Hypothalamus (tissue), 51 donors: ENCODE data around the gene CDPF1.

Experiments used
- DNase-seq, 51 donors: peaks; one replicate each; lab custom pipeline; 2025; lab: John Stamatoyannopoulos, UW

The CDPF1 gene

DNA sequence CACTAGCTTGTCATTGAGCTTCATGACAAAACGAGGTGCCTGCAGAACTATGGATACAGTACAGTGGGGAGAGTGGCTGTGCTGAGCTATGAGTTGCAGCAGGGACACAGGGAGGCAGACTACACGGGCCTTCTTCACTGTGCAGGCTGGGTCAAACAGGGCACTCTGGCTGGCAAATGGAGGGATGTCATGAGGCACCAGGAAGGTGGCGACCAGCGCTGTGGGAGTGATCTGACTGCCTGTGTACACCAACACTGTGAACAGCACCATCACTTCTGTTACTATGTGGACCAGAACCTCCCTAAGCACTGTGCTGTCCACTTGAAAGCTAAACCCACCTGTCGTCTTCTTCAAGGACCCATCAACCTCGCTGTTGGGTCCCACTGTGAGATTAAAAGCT, 9.9 kb upstream of the CDPF1 start:
- DNase-seq: no peak

DNA sequence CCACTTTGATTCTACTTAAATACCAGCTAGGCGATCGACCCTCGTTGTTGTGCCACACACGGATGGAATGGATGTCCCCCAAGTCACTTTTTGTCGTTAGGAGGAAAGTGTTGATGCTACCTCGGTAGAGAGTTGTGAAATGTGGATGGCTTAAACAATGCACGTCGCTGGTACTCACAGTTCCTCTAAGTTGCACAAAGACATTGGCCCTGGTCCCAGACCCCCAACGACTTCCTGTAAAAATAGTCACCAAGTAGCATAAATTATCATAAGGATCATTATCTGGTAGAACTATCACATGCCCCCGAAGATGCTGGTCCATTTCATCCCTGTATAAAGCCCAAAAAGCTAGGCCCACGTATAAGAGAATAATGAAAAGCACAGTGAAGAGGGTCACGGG, 9.3 kb upstream of the CDPF1 start:
- DNase-seq: no peak

DNA sequence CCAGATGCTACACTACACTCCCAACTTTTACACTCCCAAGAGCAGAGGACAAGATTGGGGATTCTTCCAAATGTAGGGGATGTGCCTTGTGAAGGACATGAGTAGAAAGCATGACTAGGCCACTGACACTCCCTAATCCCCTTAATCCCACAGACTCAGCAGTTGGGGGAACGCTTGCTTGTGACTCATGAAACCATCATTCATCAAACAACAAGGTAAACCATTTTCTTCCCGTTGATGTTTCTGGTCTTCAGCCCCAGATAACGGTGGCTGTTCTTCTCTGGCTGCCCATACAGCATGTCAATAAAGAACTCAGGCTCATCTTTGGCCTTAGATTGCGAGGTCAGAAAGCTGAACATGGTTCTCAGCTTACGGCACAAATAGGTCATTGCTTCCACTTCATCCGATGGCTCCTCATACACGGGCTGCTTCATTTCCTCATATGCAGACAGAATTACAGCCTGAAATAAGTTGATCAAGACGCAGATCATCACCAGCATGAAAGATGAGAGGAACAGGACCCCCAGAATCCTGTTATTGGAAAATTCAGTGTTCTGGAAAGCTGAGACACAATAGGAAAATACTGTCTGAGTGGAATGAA, 6.4 kb upstream of the CDPF1 start:
- no peak for DNase-seq

DNA sequence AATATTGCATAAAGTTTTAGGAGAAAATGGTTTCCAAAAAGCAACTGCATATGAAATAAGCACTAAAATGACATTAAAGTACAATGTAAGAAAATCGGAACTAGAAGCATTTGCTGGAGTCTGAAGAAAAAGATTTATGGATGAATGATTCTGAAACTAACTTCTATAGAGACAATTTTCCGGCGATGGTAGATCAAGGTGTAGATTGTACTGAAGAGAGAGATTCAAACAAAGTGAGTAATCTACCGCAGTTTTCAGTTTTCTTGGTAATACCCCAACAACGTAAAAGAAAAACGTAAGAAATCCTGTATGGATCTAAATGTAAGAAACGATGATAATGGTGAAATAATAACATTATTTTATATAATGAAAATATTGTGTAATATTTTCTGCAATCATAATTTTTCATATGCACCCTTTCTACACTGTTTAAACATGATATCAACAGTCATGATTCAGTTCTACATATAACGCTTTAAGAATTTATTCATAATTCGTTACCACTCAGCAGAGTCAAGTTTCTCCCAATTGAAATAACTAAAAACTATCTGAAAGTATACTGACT, 1.8 kb upstream of the CDPF1 start:
- no peak for DNase-seq

DNA sequence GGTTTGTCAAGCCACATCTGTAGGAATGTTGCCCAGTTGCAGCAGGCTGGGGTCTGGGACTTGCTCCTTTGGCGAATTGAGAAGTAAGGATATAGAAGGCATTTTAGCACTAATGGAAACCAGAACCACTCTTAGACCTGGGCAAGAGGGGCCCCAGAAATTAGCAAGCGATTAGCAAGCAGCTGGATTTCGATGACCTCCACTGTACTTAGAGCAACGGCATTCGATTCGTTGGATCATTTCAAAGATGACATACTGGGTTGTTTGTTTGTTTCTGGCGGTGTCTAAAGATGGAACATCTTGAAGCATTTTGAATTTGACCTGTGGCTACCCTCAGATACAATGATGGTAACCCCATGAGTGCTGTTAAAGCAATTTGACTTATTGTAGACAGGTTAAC, 1.2 kb upstream of the CDPF1 start:
- DNase-seq: no peak

DNA sequence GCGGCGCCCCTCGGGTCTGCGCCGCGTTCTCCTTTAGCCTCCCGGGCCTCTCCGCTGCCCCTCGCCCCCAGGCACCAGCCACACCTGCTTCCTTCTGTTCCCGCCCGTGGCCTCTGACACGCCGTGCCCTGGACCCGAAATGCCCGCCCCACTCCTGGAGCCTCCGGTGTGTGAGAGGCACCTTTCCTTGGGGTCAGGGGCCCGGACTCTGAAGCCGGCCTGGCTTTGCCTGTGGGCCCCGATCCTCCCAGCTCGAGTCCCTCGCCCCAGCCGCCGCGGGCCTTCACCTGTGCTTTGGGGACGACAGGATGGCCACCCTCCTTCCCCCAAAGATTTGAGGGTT, 661 bp upstream of the CDPF1 start:
- no peak for DNase-seq

DNA sequence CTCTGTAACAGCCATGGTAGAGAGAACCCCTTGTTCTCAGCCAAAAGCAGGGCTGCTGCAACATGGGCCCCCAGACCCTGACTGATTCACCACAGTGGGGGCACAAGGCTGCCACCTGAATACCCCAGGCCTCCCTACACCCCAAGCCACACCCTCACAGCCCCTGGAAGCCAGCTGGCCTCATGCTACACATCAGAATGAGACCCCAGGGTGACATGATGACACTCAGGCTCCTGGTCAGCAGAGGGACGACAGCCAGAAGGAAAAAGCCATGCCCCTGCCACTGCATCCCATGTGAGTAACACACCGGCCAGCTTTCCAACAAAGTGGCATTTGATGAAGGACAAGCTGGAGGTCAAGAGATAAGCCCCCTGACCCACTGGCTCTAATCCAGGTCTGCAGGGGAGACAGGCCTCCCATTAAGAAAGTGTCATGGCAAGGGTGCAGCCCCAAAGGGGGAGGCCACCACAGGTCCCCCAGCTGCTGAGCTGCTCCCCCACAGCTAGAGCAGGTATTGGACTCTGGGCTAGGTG, 2.6 kb downstream of the CDPF1 start:
- DNase-seq: no peak

DNA sequence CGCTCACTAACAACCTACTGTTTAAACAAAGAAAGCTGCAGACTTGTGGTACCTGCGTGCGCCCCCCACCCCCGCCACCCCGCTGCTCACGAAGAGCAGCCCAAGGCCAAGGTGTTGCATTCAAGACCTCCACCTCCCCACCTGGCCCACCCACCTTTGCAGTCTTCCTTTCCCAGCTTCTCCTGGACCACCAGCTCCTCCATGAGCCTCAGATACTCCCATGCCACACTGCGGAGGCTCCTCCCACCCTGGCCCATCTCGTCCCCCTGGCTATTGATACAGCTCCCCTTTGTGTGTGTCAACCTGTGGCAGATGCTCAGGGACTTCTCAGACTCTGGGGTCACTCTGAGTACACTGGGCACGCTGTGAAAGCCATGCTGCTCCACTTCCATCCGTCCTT, 3.9 kb downstream of the CDPF1 start:
- DNase-seq: no peak

DNA sequence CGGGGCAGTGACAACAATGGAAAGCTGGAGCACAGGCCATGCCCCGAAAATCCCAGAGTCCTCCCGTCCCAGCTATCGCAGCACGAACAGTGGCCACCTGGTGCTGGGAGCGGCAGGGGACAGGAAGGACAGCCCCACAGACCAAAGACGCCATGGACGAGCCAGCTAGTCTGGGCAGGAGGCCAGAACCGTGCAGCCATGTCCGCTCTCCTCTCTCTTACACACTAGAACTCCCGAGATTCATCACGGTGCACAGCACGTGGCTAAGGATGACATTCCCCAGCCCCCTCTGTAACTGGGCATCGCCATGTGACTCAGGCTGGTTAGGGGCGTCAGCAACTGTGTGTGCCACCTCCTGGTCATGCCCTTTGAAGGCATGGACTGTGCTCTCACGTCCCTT, 4.6 kb downstream of the CDPF1 start:
- DNase-seq: peak in 31 of 51 donors; percentile 11 to 72 (median 43)

DNA sequence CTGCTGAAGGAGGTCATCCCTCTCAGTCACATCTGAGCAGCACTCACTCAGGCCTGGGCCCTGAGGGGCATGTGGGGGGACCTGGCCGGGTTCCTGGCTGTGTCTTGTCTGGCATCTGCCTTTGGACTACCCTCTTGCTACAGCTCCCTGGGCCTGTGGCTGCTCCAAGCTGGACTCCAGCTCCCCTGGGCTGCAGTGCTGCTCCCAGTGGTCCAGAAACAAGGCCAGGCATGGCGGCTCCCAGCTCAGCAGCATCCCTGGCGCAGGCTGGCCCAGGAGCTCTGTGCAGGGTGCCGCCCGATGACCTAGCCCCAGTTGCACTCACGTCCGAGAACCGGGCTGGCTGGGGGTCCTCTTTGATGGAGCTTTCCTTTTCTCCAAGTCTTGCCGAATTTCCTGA, 5.3 kb downstream of the CDPF1 start:
- DNase-seq: no peak

DNA sequence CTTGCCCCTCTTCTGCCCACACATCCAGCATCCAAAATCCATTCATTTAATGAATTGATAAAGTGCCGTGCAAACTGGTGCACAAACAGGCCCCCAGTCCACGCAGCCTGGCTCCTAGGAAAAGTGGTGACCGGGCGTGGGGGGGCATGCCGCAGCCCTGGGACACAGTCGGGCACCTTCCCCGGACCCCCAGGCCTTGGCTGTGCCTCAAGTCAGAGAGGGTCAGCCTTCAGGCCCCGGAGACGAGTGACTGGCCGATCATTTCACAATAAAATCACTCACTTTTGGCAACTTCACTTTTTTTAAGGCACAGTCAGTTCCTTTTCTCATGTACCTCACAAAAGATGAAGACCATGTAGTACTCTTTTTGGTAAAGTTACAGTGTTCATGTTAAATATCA, 8.0 kb downstream of the CDPF1 start:
- no peak for DNase-seq

DNA sequence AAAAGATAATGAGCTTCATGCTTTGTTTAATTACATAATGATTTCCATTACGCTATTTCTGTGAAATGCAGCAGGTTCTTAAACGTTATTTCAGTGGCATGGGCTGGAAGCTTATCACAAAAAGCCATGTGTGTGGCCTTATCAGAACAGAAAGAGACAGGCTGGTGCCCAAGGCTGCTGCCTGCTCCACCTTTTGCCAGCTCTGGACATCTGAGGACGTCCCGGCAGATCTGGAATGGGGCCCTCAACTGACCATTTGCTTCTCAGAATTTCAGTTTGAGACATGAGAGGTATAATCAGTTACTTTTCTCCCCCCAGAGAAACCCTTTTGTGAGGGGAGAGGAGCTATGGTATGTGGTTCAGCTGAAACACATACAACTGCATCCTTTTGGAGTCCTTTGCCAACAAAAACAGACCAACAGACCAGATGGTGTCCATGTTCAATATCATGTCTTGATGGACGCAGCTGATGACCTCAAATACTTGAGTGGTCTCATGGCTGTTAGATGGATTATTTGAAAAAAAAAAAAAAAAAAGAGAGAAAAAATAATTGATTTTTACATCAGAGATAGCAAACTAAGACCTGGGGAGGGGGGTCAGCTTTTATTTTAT, 8.6 kb downstream of the CDPF1 start:
- no peak for DNase-seq

DNA sequence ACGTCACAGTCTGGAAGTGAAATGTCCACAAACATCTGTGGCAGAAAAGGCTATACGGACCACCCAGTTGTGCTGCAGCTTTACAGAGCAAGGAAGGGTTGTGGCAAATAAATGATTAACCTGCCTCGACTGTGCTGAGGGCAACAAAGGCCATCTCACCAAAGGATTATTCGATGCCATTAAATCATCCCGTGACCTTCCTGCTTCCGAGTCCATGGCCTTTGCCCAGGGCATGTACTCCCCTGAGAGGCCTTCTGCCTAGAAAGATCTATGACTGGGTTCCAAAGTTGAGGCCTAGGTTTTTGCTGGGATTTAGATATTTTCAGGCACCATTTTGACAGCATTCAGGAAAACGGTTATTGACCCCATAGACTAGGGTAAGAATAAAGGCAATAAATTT, 9.2 kb downstream of the CDPF1 start:
- DNase-seq: no peak

DNA sequence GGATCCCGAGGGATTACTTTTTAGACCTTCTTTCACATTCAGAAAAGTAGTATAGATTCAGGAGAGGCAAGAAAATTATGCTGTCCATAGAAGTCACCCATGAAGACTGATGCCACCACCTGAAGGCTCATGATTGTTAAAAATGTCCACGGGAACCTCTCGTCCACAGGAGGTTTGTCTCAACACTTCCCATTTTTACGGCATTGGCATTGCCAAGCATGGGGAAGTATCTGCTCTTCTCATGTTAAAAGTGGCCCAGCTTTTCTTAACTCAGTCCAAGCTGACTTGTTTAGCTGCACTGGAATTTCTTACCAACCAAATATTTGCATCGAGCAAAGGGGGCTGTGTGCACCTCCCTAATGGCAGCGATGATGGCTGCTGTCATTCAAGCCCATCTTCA, 9.6 kb downstream of the CDPF1 start:
- DNase-seq: no peak

DNA sequence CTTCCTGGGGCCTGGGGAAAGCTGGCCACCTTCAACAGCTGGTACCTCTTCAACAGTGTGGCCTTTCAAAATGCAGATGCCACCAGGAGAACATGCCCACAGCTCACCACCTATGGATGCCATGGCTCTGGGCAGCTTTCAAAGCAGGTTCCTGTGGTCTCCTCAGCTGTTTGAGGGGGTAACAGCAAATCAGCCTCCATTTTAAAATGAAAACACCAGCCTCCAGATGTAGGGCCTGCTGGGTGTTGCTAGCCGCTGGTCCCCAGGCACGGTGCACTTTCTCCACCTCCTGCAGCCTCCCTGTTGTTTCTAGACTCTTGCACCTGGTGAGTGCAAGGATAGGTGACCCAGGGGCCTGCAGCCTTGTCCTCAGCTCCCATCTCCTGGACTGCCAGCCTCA, 10.0 kb downstream of the CDPF1 start:
- no peak for DNase-seq

DNA sequence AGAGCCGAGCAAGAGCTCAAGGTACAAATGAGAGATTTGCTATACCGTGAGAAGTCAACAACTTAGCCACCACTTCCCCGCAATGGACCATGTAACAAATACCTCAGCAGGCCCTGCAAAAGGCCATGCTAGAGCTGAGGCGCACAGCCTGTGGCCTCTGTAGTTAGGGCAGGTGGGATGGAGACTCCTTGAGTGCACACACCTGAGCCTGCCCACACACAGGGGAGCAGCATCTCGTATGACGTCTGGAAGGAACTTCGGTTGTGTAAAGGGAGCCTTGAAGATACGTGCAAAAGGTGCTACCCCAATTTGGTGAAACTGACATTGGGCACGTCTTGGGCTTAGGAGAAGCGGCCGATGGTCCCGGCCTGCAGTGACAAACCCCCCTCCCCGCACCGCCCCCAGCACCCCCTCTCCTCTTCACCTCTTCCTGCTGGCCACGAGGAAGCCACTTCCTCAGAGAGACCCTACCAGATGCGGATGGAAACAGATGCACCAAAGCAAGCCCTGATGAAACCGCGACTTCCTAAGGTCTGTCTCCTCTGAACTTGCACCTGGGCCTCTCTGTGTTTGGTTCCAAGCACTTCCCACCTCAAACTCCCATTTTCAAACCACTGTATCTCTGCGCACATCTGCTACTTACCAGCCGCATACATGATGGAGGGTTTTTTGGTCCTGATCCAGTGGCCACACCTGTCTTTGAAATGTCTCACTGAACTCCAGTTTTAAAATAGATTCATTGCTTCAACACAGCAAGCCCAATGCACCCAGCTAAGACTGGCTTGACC, 10.6 kb downstream of the CDPF1 start:
- DNase-seq: no peak

DNA sequence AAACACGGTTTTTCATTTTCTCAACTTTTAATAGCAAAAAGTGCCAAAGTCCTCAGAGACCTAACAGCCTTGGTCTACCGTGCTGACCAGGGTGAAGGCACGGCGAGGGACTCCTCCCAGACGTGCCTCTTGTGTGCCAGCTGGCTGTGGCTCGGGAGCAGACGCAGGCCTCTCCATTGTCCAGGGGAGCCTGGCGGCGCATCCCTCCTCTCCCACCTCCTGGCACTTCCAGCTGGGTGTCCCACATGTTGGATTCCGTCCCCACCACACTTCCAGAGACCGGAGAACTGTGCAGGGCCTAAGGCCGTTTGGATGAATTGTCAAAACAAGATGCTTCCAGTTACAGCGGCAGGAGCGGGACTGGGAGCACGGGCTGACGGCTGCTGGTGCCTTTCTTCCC, 11.6 kb downstream of the CDPF1 start:
- peak in 30 of 51 donors; percentile 16 to 73 (median 40) for DNase-seq

DNA sequence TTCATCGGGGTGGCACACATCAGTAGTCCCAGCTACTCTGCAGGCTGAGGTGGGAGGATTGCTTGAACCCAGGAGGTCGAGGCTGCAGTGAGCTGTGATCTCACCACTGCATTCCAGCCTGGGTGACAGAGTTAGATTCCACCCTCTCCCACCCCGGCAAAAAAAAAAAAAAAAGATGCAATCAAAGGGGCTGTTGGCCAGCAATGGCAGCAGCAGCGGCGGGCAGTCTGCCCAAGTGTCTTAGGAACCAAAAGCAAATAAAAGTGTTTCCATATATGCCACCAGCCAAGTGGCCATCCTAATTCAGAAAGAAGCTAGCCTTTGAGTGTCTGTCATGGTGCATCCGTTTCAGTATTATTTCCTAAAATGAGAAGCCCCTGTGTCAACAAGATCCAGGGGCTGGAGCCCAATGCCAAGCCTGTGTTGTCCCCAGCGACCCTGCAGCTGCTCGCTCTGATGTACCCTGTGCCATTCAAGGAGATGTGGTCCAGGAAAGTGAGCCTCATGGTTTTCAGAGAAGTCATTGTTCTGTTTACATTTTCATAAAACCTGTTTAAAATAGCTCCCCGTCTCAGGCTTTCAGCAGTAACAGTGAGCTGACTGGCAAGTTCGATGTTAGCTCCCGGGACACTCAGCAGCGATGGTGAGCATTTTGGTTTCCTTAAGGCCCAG, 12.5 kb downstream of the CDPF1 start:
- peak in 4 of 51 donors; percentile 9 to 35 (median 22) for DNase-seq

DNA sequence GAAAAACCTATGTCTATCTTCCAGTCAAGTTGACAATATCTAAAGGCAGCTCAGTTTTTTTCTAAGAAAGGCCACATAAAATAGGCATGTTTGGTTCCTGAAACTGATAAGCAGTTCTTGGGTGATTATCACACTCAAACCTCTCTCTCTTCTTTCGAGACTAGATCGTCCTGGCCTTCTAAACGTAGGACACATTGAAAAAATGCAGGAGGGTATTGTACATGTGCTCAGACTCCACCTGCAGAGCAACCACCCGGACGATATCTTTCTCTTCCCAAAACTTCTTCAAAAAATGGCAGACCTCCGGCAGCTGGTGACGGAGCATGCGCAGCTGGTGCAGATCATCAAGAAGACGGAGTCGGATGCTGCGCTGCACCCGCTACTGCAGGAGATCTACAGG, 15.1 kb downstream of the CDPF1 start:
- DNase-seq: no peak

DNA sequence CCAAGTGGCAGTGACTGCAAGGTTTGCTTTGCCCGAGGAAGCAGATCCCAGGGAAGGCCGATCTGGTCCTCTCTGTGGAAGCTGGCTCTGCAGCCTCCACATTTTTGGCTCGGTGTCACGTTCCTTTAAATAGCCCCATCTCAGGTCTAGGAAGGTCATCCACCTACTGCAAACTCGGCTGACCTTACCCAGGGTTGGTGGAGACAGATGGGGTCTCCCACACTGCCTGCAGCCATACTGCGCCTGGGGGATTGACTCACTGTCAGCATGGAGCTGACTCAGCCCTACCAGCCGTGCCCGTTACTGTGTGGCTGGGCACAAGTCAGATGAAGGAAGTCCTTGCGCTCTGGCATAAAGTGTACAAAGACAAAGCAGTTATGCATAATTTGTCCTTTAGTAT, 16.9 kb downstream of the CDPF1 start:
- DNase-seq: peak in 27 of 51 donors; percentile 17 to 75 (median 43)

DNA sequence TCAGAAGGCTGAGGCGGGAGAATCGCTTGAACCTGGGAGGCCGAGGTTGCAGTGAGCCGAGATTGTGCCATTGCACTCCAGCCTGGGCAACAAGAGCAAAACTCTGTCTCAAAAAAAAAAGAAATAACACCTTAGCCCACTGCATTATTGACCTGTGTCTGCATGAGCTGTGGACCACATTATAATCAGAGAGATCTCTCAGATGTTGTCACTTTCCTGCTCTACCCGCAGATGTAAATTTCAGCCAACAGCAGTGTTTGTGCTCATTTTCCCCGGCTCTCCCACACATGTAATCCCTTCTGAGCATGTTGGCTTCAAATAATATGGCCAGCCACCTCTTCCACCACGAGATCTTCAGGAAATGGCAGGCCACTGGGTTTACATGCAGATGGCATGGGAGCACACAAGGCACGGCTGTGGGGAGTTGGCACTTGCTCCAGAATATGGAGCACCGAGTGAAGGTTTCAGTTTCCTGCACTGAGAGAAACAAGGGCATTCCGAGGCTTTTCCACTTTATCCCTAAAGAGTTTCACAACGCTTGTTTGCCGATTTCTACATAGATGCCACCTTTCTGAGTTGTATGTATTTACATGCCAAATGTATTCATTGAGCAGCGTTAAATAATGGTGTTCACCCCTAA, 19.7 kb downstream of the CDPF1 start:
- DNase-seq: no peak
